ENCODE data around the gene RFC2. TPM values are rescaled to one million over a fixed set of nuclear protein-coding genes. Genes with fewer than 3 reads are reported as not detected.
"Not testable (repeated sequence)": the region's sequence is repeated elsewhere in the genome, so short reads cannot be mapped to it uniquely, and the experiment has no call there.

Gene RFC2
- total RNA-seq, 1 experiment from 2014 or later: 27.4 TPM

- no peaks in the 10 kb centered on the region for H3K27me3 ChIP-seq
- peaks cover 5% of the 10 kb centered on the region for H3K36me3 ChIP-seq
- H3K4me3 ChIP-seq: no peak overlapping the region
- no peak for DNase-seq
- no peaks in the 10 kb centered on the region for H3K9me3 ChIP-seq
Measured at GRCh38 chr7:74230446-74231231, 23.6 kb downstream of the RFC2 start.

GRCh38 chr7:74228951-74229900 lies 25.0 kb downstream of the RFC2 start:
- Histone ChIP-seq H3K4me3 (no peak overlapping the region), H3K36me3 (peaks cover 3% of the 10 kb centered on the region), H3K9me3 (no peaks in the 10 kb centered on the region), H3K27me3 (no peaks in the 10 kb centered on the region)
- DNase-seq: no peak

- H3K36me3 ChIP-seq: peaks cover 3% of the 10 kb centered on the region
- no peak for DNase-seq
- no peaks in the 10 kb centered on the region for H3K27me3 ChIP-seq
- H3K4me3 ChIP-seq: no peak overlapping the region
- no peaks in the 10 kb centered on the region for H3K9me3 ChIP-seq
Measured at GRCh38 chr7:74226633-74227032, 27.6 kb downstream of the RFC2 start.

- no peaks in the 10 kb centered on the region for H3K9me3 ChIP-seq
- no peak for DNase-seq
- no peaks in the 10 kb centered on the region for H3K27me3 ChIP-seq
- H3K4me3 ChIP-seq: no peak overlapping the region
- H3K36me3 ChIP-seq: peaks cover 3% of the 10 kb centered on the region
Measured at GRCh38 chr7:74225400-74225799, 28.8 kb downstream of the RFC2 start.

- H3K36me3 ChIP-seq, H3K4me3 ChIP-seq, H3K9me3 ChIP-seq, DNase-seq, H3K27me3 ChIP-seq: not testable (repeated sequence)
Measured at GRCh38 chr7:74224907-74225306, 29.3 kb downstream of the RFC2 start.

GRCh38 chr7:74224511-74224832 lies 29.7 kb downstream of the RFC2 start:
- Histone ChIP-seq H3K4me3 (no peak overlapping the region), H3K36me3 (peaks cover 3% of the 10 kb centered on the region), H3K9me3 (no peaks in the 10 kb centered on the region), H3K27me3 (no peaks in the 10 kb centered on the region)
- DNase-seq: no peak

GRCh38 chr7:74223711-74224510 lies 30.3 kb downstream of the RFC2 start:
- H3K4me3 ChIP-seq: no peak overlapping the region
- peaks cover 3% of the 10 kb centered on the region for H3K36me3 ChIP-seq
- H3K27me3 ChIP-seq: no peaks in the 10 kb centered on the region
- no peak for DNase-seq
- H3K9me3 ChIP-seq: no peaks in the 10 kb centered on the region

GRCh38 chr7:74222851-74223710 lies 31.1 kb downstream of the RFC2 start:
- DNase-seq: no peak

GRCh38 chr7:74221713-74222112 lies 32.5 kb downstream of the RFC2 start:
- H3K9me3 ChIP-seq: no peaks in the 10 kb centered on the region
- DNase-seq: no peak
- H3K4me3 ChIP-seq: no peak overlapping the region
- H3K27me3 ChIP-seq: no peaks in the 10 kb centered on the region
- H3K36me3 ChIP-seq: peaks cover 3% of the 10 kb centered on the region; the same call in 1 of the 2 replicates

More at GRCh38 chr7:74222851-74223710, 31.1 kb downstream of the RFC2 start:
- Histone ChIP-seq H3K27me3 (no peaks in the 10 kb centered on the region), H3K4me3 (no peak overlapping the region), H3K9me3 (no peaks in the 10 kb centered on the region), H3K36me3 (peaks cover 3% of the 10 kb centered on the region)

GRCh38 chr7:74220229-74220628 lies 34.0 kb downstream of the RFC2 start:
- DNase-seq: no peak
- Histone ChIP-seq H3K27me3 (no peaks in the 10 kb centered on the region), H3K36me3 (no peaks in the 10 kb centered on the region), H3K9me3 (no peaks in the 10 kb centered on the region), H3K4me3 (no peak overlapping the region)

GRCh38 chr7:74219416-74219815 lies 34.8 kb downstream of the RFC2 start:
- H3K36me3 ChIP-seq: no peaks in the 10 kb centered on the region
- no peak for DNase-seq
- no peaks in the 10 kb centered on the region for H3K9me3 ChIP-seq
- H3K4me3 ChIP-seq: no peak overlapping the region
- no peaks in the 10 kb centered on the region for H3K27me3 ChIP-seq

GRCh38 chr7:74218343-74218698 lies 35.9 kb downstream of the RFC2 start:
- H3K27me3 ChIP-seq: no peaks in the 10 kb centered on the region
- H3K36me3 ChIP-seq: no peaks in the 10 kb centered on the region
- H3K9me3 ChIP-seq: no peaks in the 10 kb centered on the region
- DNase-seq: no peak
- no peak overlapping the region for H3K4me3 ChIP-seq

- H3K4me3 ChIP-seq: no peak overlapping the region
- no peaks in the 10 kb centered on the region for H3K36me3 ChIP-seq
- H3K27me3 ChIP-seq: no peaks in the 10 kb centered on the region
- DNase-seq: no peak
- H3K9me3 ChIP-seq: no peaks in the 10 kb centered on the region
Measured at GRCh38 chr7:74217455-74218342, 36.5 kb downstream of the RFC2 start.

- Histone ChIP-seq H3K4me3 (no peak overlapping the region), H3K36me3 (no peaks in the 10 kb centered on the region), H3K9me3 (no peaks in the 10 kb centered on the region), H3K27me3 (no peaks in the 10 kb centered on the region)
- DNase-seq: no peak
Measured at GRCh38 chr7:74216361-74216761, 37.8 kb downstream of the RFC2 start.

GRCh38 chr7:74215921-74216320 lies 38.3 kb downstream of the RFC2 start:
- Histone ChIP-seq H3K27me3 (no peaks in the 10 kb centered on the region), H3K9me3 (no peaks in the 10 kb centered on the region), H3K4me3 (no peak overlapping the region), H3K36me3 (no peaks in the 10 kb centered on the region)
- no peak for DNase-seq
